HCT116 (cell line): ENCODE measurements around the gene TOM1L1.

Experiments used
- POLR2A ChIP-seq: IDR thresholded peaks from 2 replicates; pipeline ENCODE4 v1.7.0; 2011; ENCODE audit warnings: borderline replicate concordance; ENCODE audit not compliant: insufficient read depth, insufficient read length; ENCODE audit errors: extremely low read depth
- POLR2AphosphoS5 ChIP-seq: IDR thresholded peaks from 2 replicates; pipeline ENCODE4 v1.6.1; 2011; ENCODE audit warnings: mild to moderate bottlenecking, low read depth, low read length, moderate library complexity
- TCF7L2 ChIP-seq: IDR thresholded peaks from 2 replicates; pipeline ENCODE4 v1.7.0; 2011; ENCODE audit warnings: borderline replicate concordance, inconsistent platforms; ENCODE audit not compliant: insufficient read depth, insufficient read length; ENCODE audit errors: extremely low read depth
- YY1 ChIP-seq: IDR thresholded peaks from 2 replicates; pipeline ENCODE4 v1.6.1; 2011; ENCODE audit warnings: low read length, low read depth, moderate library complexity, mild to moderate bottlenecking; ENCODE audit not compliant: insufficient replicate concordance; ENCODE audit errors: extremely low read depth
- ZNF274 ChIP-seq: fragments of 200-500 bp; sonication (Bioruptor generic); IDR thresholded peaks from 2 replicates; pipeline ENCODE4 v1.6.1; 2014; ENCODE audit warnings: mild to moderate bottlenecking, low read depth, low read length, inconsistent platforms
- TF ChIP-seq, protein P1 (sequence below): IDR thresholded peaks from 2 replicates; pipeline ENCODE4 v1.6.1; 2011; ENCODE audit warnings: mild to moderate bottlenecking, low read length, moderate library complexity; ENCODE audit not compliant: insufficient replicate concordance; ENCODE audit errors: extremely low read depth
- TF ChIP-seq, protein P2 (sequence below), 3 experiments: fragments of 200-600 bp in 1 of 3; sonication (generic) in 1 of 3; IDR thresholded peaks in 2 of 3; conservative IDR thresholded peaks in 1 of 3; 2 replicates each; pipeline ENCODE4 v1.5.1; 2012 to 2017; ENCODE audit warnings: low read depth in 2 of 3, low read length in 2 of 3, antibody characterized with exemption in 1 of 3, borderline replicate concordance in 1 of 3, control low read depth in 1 of 3, mild to moderate bottlenecking in 1 of 3, mixed read lengths in 1 of 3, mixed run types in 1 of 3, moderate library complexity in 1 of 3; ENCODE audit not compliant: insufficient read depth in 1 of 3
- TF ChIP-seq, protein P3 (sequence below): IDR thresholded peaks from 2 replicates; pipeline ENCODE4 v1.6.1; 2012; ENCODE audit warnings: low read depth

DNA sequence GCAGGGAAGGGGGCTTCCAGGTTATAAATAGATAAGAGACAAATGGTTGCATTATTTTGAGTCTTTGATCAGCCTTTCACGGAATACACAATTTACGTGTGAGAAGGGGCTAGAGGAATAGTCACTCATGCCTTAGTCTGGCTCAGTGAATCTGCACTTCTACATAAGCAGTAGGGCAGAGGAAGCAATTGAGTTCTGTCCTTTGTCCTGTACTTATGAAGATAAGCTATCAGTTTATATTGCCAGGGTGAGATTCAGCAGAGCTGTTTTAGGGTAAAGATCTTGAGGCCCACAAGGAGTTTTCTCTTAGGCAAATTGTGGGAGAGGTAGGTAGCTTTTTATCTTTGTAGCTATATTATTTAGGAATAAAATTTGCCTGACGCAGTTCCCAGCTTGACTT lies 33.3 kb downstream of the TOM1L1 start:
- TF ChIP-seq, protein P1, sequence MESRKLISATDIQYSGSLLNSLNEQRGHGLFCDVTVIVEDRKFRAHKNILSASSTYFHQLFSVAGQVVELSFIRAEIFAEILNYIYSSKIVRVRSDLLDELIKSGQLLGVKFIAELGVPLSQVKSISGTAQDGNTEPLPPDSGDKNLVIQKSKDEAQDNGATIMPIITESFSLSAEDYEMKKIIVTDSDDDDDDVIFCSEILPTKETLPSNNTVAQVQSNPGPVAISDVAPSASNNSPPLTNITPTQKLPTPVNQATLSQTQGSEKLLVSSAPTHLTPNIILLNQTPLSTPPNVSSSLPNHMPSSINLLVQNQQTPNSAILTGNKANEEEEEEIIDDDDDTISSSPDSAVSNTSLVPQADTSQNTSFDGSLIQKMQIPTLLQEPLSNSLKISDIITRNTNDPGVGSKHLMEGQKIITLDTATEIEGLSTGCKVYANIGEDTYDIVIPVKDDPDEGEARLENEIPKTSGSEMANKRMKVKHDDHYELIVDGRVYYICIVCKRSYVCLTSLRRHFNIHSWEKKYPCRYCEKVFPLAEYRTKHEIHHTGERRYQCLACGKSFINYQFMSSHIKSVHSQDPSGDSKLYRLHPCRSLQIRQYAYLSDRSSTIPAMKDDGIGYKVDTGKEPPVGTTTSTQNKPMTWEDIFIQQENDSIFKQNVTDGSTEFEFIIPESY, result no peak
- TF ChIP-seq, protein P2, sequence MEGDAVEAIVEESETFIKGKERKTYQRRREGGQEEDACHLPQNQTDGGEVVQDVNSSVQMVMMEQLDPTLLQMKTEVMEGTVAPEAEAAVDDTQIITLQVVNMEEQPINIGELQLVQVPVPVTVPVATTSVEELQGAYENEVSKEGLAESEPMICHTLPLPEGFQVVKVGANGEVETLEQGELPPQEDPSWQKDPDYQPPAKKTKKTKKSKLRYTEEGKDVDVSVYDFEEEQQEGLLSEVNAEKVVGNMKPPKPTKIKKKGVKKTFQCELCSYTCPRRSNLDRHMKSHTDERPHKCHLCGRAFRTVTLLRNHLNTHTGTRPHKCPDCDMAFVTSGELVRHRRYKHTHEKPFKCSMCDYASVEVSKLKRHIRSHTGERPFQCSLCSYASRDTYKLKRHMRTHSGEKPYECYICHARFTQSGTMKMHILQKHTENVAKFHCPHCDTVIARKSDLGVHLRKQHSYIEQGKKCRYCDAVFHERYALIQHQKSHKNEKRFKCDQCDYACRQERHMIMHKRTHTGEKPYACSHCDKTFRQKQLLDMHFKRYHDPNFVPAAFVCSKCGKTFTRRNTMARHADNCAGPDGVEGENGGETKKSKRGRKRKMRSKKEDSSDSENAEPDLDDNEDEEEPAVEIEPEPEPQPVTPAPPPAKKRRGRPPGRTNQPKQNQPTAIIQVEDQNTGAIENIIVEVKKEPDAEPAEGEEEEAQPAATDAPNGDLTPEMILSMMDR (IDR thresholded peaks at IDR 0.05 in 2 of 3, conservative IDR thresholded peaks at IDR 0.05 in 1 of 3; ENCODE audit: borderline replicate concordance in 1 of 3, insufficient read depth in 1 of 3, low read depth in 2 of 3, low read length in 2 of 3), result no peak
- TF ChIP-seq POLR2AphosphoS5 (no peak), TCF7L2 (no peak), POLR2A (no peak), ZNF274 (no peak), YY1 (no peak)
- TF ChIP-seq, protein P3, sequence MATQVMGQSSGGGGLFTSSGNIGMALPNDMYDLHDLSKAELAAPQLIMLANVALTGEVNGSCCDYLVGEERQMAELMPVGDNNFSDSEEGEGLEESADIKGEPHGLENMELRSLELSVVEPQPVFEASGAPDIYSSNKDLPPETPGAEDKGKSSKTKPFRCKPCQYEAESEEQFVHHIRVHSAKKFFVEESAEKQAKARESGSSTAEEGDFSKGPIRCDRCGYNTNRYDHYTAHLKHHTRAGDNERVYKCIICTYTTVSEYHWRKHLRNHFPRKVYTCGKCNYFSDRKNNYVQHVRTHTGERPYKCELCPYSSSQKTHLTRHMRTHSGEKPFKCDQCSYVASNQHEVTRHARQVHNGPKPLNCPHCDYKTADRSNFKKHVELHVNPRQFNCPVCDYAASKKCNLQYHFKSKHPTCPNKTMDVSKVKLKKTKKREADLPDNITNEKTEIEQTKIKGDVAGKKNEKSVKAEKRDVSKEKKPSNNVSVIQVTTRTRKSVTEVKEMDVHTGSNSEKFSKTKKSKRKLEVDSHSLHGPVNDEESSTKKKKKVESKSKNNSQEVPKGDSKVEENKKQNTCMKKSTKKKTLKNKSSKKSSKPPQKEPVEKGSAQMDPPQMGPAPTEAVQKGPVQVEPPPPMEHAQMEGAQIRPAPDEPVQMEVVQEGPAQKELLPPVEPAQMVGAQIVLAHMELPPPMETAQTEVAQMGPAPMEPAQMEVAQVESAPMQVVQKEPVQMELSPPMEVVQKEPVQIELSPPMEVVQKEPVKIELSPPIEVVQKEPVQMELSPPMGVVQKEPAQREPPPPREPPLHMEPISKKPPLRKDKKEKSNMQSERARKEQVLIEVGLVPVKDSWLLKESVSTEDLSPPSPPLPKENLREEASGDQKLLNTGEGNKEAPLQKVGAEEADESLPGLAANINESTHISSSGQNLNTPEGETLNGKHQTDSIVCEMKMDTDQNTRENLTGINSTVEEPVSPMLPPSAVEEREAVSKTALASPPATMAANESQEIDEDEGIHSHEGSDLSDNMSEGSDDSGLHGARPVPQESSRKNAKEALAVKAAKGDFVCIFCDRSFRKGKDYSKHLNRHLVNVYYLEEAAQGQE, result no peak
